Uterus (tissue), 2 donors: ENCODE measurements around the gene SEC24D.

Source experiments
- POLR2A ChIP-seq, 2 donors: fragments of 450-650 bp; IDR thresholded peaks; one replicate each; pipeline ENCODE4 v1.6.1; 2016; ENCODE audit warnings: antibody characterized with exemption in 2 of 2, mild to moderate bottlenecking in 1 of 2, moderate library complexity in 1 of 2
- TF ChIP-seq, protein P1 (sequence below), 4 experiments: fragments of 200-600 bp in 2 of 4; fragments of 450-650 bp in 2 of 4; sonication (generic) in 2 of 4; IDR thresholded peaks; one replicate each; pipeline ENCODE4 v1.5.1; 2016 to 2019; ENCODE audit warnings: antibody characterized with exemption in 4 of 4, mild to moderate bottlenecking in 2 of 4, moderate library complexity in 1 of 4

- TF ChIP-seq, protein P1, sequence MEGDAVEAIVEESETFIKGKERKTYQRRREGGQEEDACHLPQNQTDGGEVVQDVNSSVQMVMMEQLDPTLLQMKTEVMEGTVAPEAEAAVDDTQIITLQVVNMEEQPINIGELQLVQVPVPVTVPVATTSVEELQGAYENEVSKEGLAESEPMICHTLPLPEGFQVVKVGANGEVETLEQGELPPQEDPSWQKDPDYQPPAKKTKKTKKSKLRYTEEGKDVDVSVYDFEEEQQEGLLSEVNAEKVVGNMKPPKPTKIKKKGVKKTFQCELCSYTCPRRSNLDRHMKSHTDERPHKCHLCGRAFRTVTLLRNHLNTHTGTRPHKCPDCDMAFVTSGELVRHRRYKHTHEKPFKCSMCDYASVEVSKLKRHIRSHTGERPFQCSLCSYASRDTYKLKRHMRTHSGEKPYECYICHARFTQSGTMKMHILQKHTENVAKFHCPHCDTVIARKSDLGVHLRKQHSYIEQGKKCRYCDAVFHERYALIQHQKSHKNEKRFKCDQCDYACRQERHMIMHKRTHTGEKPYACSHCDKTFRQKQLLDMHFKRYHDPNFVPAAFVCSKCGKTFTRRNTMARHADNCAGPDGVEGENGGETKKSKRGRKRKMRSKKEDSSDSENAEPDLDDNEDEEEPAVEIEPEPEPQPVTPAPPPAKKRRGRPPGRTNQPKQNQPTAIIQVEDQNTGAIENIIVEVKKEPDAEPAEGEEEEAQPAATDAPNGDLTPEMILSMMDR (IDR thresholded peaks at IDR 0.05) = no peak
- no peak for TF ChIP-seq POLR2A (IDR thresholded peaks at IDR 0.05)
These were observed 22.9 kb upstream of the SEC24D start for GRCh38 chr4:118858779-118859178.
